ENCODE measurements around the gene TMEFF2.

- TF ChIP-seq SMC3 (IDR thresholded peaks at IDR 0.05; ENCODE audit: low read depth, low read length) (no peak), CTCF (conservative IDR thresholded peaks at IDR 0.05; ENCODE audit: low read depth, low read length) (no peak), RAD21 (IDR thresholded peaks at IDR 0.05; ENCODE audit: low read length) (no peak), RFX5 (IDR thresholded peaks at IDR 0.05; ENCODE audit: low read depth, low read length) (no peak), CEBPB (IDR thresholded peaks at IDR 0.05; ENCODE audit: low read depth, low read length) (no peak), POLR2A (IDR thresholded peaks at IDR 0.05; ENCODE audit: low read depth, low read length) (no peak), BHLHE40 (IDR thresholded peaks at IDR 0.05; ENCODE audit: low read depth, low read length) (no peak), RCOR1 (IDR thresholded peaks at IDR 0.05; ENCODE audit: insufficient replicate concordance, low read length) (no peak), MAZ (IDR thresholded peaks at IDR 0.05; ENCODE audit: borderline replicate concordance, low read depth, low read length) (no peak), USF2 (IDR thresholded peaks at IDR 0.05; ENCODE audit: low read depth, low read length) (no peak), CHD1 (IDR thresholded peaks at IDR 0.05; ENCODE audit: low read depth, low read length) (no peak), MAFK (IDR thresholded peaks at IDR 0.05; ENCODE audit: low read depth, low read length) (no peak), MXI1 (IDR thresholded peaks at IDR 0.05; ENCODE audit: borderline replicate concordance, low read depth, low read length) (no peak)
Observed at GRCh38 chr2:191942739-191943103, 252.0 kb downstream of the TMEFF2 start.

Measured in IMR-90 (cell line).